GM12878 (cell line): ENCODE measurements around the gene ZNF534. TPM values are rescaled to one million over a fixed set of nuclear protein-coding genes. Genes with fewer than 3 reads are reported as not detected.

Experiments used
- BHLHE40 ChIP-seq, 2 experiments: fragments of 450-650 bp in 1 of 2; IDR thresholded peaks; 2 replicates each; pipeline ENCODE4 v1.6.1; 2011 to 2017; ENCODE audit warnings: low read depth in 2 of 2, borderline replicate concordance in 1 of 2, improper control_type of control experiment in 1 of 2, low read length in 1 of 2, mild to moderate bottlenecking in 1 of 2
- BMI1 ChIP-seq: fragments of 450-650 bp; IDR thresholded peaks from 2 replicates; pipeline ENCODE4 v1.6.1; 2016; ENCODE audit warnings: mild to moderate bottlenecking, moderate library complexity, borderline replicate concordance
- CBX5 ChIP-seq: sonication (generic); IDR thresholded peaks from 2 replicates; pipeline ENCODE4 v1.6.1; 2016; ENCODE audit warnings: low read depth, moderate library complexity, mild to moderate bottlenecking, inconsistent platforms
- ESRRA ChIP-seq: IDR thresholded peaks from 2 replicates; pipeline ENCODE4 v1.6.1; 2012; ENCODE audit warnings: mild to moderate bottlenecking, low read length, improper control_type of control experiment
- FOXM1 ChIP-seq: IDR thresholded peaks from 2 replicates; pipeline ENCODE4 v1.6.1; 2012; ENCODE audit warnings: low read depth, mild to moderate bottlenecking, inconsistent platforms, low read length, moderate library complexity
- HDAC2 ChIP-seq: fragments of 200-600 bp; sonication (generic); IDR thresholded peaks from 2 replicates; pipeline ENCODE4 v1.6.1; 2017
- HDAC6 ChIP-seq: fragments of 200-600 bp; sonication (generic); IDR thresholded peaks from one replicate; pipeline ENCODE4 v1.8.0; 2017; ENCODE audit warnings: antibody characterized with exemption; ENCODE audit not compliant: unreplicated experiment
- MTA2 ChIP-seq: fragments of 450-650 bp; IDR thresholded peaks from 2 replicates; pipeline ENCODE4 v1.6.1; 2016; ENCODE audit warnings: low read depth, mild to moderate bottlenecking, moderate library complexity
- NFYA ChIP-seq: IDR thresholded peaks from 2 replicates; pipeline ENCODE4 v1.6.1; 2011; ENCODE audit warnings: low read depth, mild to moderate bottlenecking, low read length, improper control_type of control experiment, borderline replicate concordance
- SMAD1 ChIP-seq: fragments of 450-650 bp; IDR thresholded peaks from 2 replicates; pipeline ENCODE4 v1.6.1; 2018; ENCODE audit warnings: mild to moderate bottlenecking, low read depth; ENCODE audit not compliant: partially characterized antibody
- ZBTB40 ChIP-seq: fragments of 450-650 bp; IDR thresholded peaks from 2 replicates; pipeline ENCODE4 v1.6.1; 2016; ENCODE audit warnings: mild to moderate bottlenecking, moderate library complexity, borderline replicate concordance
- polyA plus RNA-seq, 11 experiments: library from polyadenylated mRNA; depleted of rRNA in 4 of 11; unstranded in 6 of 11; stranded (reverse) in 5 of 11; fragments of >200 nt; fragmentation: Nextera tagmentation in 4 of 11; fragmentation: Illumina TruSeq in 1 of 11; extraction: Ambion mirVana in 4 of 11; extraction: Trizol in 1 of 11; gene quantifications; 1 replicate in 1 of 11; 2 replicates in 10 of 11; pipeline versions ENCODE4 v1.2.1 to v1.2.3, GENCODE V29; 2011 to 2016; ENCODE audit warnings: inconsistent platforms in 2 of 11, missing spikeins in 2 of 11, low read depth in 1 of 11
- total RNA-seq, 4 experiments: library from RNA; depleted of rRNA in 3 of 4; stranded (reverse); fragments of >200 nt in 3 of 4; fragmentation: Illumina TruSeq in 1 of 4; extraction: Trizol in 1 of 4; gene quantifications; 2 replicates each; pipeline versions ENCODE4 v1.2.1 to v1.2.3, GENCODE V29; 2013 to 2021
- TF ChIP-seq, protein P1 (sequence below): fragments of 450-650 bp; IDR thresholded peaks from 2 replicates; pipeline ENCODE4 v1.6.1; 2017; ENCODE audit warnings: mild to moderate bottlenecking, moderate library complexity
- TF ChIP-seq, protein P2 (sequence below): fragments of 450-650 bp; conservative IDR thresholded peaks from 2 replicates; pipeline ENCODE4 v1.6.1; 2017; ENCODE audit warnings: mild to moderate bottlenecking, moderate library complexity
- TF ChIP-seq, protein P3 (sequence below): fragments of 450-650 bp; IDR thresholded peaks from 2 replicates; pipeline ENCODE4 v1.6.1; 2016; ENCODE audit warnings: mild to moderate bottlenecking

The ZNF534 gene
- total and polyA plus RNA-seq, 10 of the 15 experiments (the other 5 are each of a cell fraction or from before 2014, with no cell fraction given), result 0.39 to 0.79 TPM; not detected in 8

DNA sequence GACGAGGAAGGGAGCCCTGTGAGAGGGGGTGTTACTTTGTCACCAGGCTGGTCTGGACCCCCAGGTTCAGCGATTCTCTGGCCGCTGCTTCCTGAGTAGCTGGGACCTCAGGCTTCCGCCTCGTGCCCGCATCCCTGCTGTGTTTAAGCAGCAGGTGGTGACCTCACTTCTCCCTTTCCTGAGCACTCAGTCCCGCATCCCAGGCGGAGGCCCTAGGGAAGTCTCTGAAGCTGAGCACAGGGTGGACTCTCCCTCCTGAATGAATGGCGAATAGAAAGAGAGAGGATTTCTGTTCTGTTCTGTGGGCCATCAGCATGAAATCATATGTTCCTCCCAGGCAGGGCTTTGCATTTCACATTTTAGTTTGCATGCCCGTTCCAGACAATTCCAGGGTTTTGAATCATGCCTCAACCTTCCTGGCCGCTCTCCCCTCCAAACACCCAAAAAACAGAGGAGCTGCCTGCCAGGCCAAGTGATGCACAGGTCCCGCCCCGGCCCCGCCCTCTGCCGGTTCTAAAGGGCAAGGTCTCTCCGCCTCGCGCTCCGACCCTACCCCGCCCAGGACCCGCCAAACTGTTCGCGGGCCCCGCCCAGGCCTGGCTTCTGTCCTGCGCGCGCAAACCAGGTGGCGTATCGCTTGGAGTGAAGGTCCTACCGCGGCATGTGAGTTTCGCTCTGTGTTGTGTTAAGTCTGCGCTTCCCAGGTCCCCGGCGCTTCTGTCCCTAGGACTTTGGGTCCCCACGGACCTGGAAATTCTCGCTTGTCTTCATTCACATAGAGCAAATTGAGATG lies 63.4 kb downstream of the ZNF534 start (continued):
- TF ChIP-seq, protein P1, sequence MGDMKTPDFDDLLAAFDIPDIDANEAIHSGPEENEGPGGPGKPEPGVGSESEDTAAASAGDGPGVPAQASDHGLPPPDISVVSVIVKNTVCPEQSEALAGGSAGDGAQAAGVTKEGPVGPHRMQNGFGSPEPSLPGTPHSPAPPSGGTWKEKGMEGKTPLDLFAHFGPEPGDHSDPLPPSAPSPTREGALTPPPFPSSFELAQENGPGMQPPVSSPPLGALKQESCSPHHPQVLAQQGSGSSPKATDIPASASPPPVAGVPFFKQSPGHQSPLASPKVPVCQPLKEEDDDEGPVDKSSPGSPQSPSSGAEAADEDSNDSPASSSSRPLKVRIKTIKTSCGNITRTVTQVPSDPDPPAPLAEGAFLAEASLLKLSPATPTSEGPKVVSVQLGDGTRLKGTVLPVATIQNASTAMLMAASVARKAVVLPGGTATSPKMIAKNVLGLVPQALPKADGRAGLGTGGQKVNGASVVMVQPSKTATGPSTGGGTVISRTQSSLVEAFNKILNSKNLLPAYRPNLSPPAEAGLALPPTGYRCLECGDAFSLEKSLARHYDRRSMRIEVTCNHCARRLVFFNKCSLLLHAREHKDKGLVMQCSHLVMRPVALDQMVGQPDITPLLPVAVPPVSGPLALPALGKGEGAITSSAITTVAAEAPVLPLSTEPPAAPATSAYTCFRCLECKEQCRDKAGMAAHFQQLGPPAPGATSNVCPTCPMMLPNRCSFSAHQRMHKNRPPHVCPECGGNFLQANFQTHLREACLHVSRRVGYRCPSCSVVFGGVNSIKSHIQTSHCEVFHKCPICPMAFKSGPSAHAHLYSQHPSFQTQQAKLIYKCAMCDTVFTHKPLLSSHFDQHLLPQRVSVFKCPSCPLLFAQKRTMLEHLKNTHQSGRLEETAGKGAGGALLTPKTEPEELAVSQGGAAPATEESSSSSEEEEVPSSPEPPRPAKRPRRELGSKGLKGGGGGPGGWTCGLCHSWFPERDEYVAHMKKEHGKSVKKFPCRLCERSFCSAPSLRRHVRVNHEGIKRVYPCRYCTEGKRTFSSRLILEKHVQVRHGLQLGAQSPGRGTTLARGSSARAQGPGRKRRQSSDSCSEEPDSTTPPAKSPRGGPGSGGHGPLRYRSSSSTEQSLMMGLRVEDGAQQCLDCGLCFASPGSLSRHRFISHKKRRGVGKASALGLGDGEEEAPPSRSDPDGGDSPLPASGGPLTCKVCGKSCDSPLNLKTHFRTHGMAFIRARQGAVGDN, result no peak
- TF ChIP-seq ZBTB40, result no peak
- TF ChIP-seq BMI1, result no peak
- TF ChIP-seq NFYA, result no peak
- no peak for TF ChIP-seq SMAD1
- no peak for TF ChIP-seq BHLHE40 (IDR thresholded peaks at IDR 0.05; ENCODE audit: borderline replicate concordance in 1 of 2, low read depth in 2 of 2, low read length in 1 of 2)
- TF ChIP-seq, protein P2, sequence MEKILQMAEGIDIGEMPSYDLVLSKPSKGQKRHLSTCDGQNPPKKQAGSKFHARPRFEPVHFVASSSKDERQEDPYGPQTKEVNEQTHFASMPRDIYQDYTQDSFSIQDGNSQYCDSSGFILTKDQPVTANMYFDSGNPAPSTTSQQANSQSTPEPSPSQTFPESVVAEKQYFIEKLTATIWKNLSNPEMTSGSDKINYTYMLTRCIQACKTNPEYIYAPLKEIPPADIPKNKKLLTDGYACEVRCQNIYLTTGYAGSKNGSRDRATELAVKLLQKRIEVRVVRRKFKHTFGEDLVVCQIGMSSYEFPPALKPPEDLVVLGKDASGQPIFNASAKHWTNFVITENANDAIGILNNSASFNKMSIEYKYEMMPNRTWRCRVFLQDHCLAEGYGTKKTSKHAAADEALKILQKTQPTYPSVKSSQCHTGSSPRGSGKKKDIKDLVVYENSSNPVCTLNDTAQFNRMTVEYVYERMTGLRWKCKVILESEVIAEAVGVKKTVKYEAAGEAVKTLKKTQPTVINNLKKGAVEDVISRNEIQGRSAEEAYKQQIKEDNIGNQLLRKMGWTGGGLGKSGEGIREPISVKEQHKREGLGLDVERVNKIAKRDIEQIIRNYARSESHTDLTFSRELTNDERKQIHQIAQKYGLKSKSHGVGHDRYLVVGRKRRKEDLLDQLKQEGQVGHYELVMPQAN, result no peak
- TF ChIP-seq CBX5, result no peak
- no peak for TF ChIP-seq HDAC6
- TF ChIP-seq MTA2, result no peak
- TF ChIP-seq FOXM1, result no peak
- TF ChIP-seq HDAC2, result no peak
- no peak for TF ChIP-seq ESRRA
- TF ChIP-seq, protein P3, sequence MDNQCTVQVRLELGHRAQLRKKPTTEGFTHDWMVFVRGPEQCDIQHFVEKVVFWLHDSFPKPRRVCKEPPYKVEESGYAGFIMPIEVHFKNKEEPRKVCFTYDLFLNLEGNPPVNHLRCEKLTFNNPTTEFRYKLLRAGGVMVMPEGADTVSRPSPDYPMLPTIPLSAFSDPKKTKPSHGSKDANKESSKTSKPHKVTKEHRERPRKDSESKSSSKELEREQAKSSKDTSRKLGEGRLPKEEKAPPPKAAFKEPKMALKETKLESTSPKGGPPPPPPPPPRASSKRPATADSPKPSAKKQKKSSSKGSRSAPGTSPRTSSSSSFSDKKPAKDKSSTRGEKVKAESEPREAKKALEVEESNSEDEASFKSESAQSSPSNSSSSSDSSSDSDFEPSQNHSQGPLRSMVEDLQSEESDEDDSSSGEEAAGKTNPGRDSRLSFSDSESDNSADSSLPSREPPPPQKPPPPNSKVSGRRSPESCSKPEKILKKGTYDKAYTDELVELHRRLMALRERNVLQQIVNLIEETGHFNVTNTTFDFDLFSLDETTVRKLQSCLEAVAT, result no peak
